Measurements from ENCODE around the gene APH1B. TPM values are rescaled to one million over a fixed set of nuclear protein-coding genes. Genes with fewer than 3 reads are reported as not detected.

APH1B gene
- total and polyA plus RNA-seq, 12 donors, result 1.7 to 11.4 (median 7.4) TPM

- intact Hi-C loops (cut with DNase I), result loop anchor here in 1 of 10 donors (10.0 kb wide), 1 partner anchor 54 kb away; no protein-coding TSS in a partner anchor
- ATAC-seq (no peak), DNase-seq (no peak)
- H3K4me1 ChIP-seq, result peaks cover 0 to 8% (median 0%) of the 10 kb centered on the region in 9 donors
- no peak overlapping the region for H3K4me3 ChIP-seq
- 96 to 97% methylated on average over 2 of the region's 2 CpGs for WGBS, 2 donors
- H3K36me3 ChIP-seq, result peaks cover 0 to 98% (median 8%) of the 10 kb centered on the region in 9 donors
- no peaks in the 10 kb centered on the region for H3K27me3 ChIP-seq
- H3K27ac ChIP-seq, result no peak overlapping the region
- H3K9me3 ChIP-seq, result no peaks in the 10 kb centered on the region
- no peak for TF ChIP-seq CTCF (IDR thresholded peaks at IDR 0.05)
These were observed 18.7 kb upstream of the APH1B start for GRCh38 chr15:63258658-63259057.

GRCh38 chr15:63260791-63261190 lies 16.6 kb upstream of the APH1B start:
- H3K27me3 ChIP-seq, result no peaks in the 10 kb centered on the region
- no peak overlapping the region for H3K4me3 ChIP-seq
- WGBS, 2 donors, result 56 to 62% methylated on average over 5 of the region's 5 CpGs
- no peak for TF ChIP-seq CTCF (IDR thresholded peaks at IDR 0.05)
- peaks cover 0 to 99% (median 11%) of the 10 kb centered on the region in 9 donors for H3K36me3 ChIP-seq
- intact Hi-C loops (cut with DNase I), result no loop called here
- H3K4me1 ChIP-seq, result peaks cover 0 to 8% (median 0%) of the 10 kb centered on the region in 9 donors
- DNase-seq (no peak), ATAC-seq (no peak)
- H3K27ac ChIP-seq, result no peak overlapping the region
- H3K9me3 ChIP-seq, result no peaks in the 10 kb centered on the region

GRCh38 chr15:63261311-63261710 lies 16.1 kb upstream of the APH1B start:
- TF ChIP-seq CTCF (IDR thresholded peaks at IDR 0.05), result no peak
- DNase-seq (no peak), ATAC-seq (no peak)
- Histone ChIP-seq H3K27me3 (no peaks in the 10 kb centered on the region), H3K27ac (no peak overlapping the region), H3K9me3 (no peaks in the 10 kb centered on the region), H3K4me3 (no peak overlapping the region), H3K4me1 (peaks cover 0 to 8% (median 0%) of the 10 kb centered on the region in 9 donors), H3K36me3 (peaks cover 0 to 99% (median 11%) of the 10 kb centered on the region in 9 donors)
- intact Hi-C loops (cut with DNase I), result no loop called here

- H3K9me3 ChIP-seq, result no peaks in the 10 kb centered on the region
- TF ChIP-seq CTCF (IDR thresholded peaks at IDR 0.05), result no peak
- H3K4me1 ChIP-seq, result peaks cover 0 to 4% (median 0%) of the 10 kb centered on the region in 9 donors
- no peak overlapping the region for H3K4me3 ChIP-seq
- H3K27me3 ChIP-seq, result no peaks in the 10 kb centered on the region
- DNase-seq, result no peak
- intact Hi-C loops (cut with DNase I), result no loop called here
- WGBS, 2 donors, result 86 to 93% methylated on average over 6 of the region's 6 CpGs
- no peak for ATAC-seq
- H3K27ac ChIP-seq, result no peak overlapping the region
- H3K36me3 ChIP-seq, result peaks cover 0 to 97% (median 9%) of the 10 kb centered on the region in 9 donors
These were observed 13.9 kb upstream of the APH1B start for GRCh38 chr15:63263519-63263918.
